Sigmoid colon (tissue), 4 donors: ENCODE results near the gene GLI3.

ENCODE experiments used
- CTCF ChIP-seq, 4 experiments: fragments of 450-650 bp in 3 of 4; fragments of 200-600 bp in 1 of 4; IDR thresholded peaks; one replicate each; pipeline ENCODE4 v1.5.1; 2016 to 2019; ENCODE audit warnings: antibody characterized with exemption in 4 of 4, mild to moderate bottlenecking in 3 of 4, moderate library complexity in 2 of 4
- EP300 ChIP-seq, 4 donors: sonication (generic); formaldehyde crosslinking; IDR thresholded peaks; one replicate each; pipeline ENCODE4 v1.6.1; 2017; ENCODE audit warnings: antibody characterized with exemption in 4 of 4
- POLR2A ChIP-seq, 2 donors: fragments of 450-650 bp; IDR thresholded peaks; one replicate each; pipeline ENCODE4 v1.6.1; 2016; ENCODE audit warnings: antibody characterized with exemption in 2 of 2, mild to moderate bottlenecking in 2 of 2, moderate library complexity in 2 of 2
- POLR2AphosphoS5 ChIP-seq, 4 donors: sonication (generic); formaldehyde crosslinking; IDR thresholded peaks; one replicate each; pipeline ENCODE4 v1.6.1; 2017; ENCODE audit warnings: antibody characterized with exemption in 4 of 4

- TF ChIP-seq EP300 (IDR thresholded peaks at IDR 0.05) (no peak), POLR2AphosphoS5 (IDR thresholded peaks at IDR 0.05) (no peak), CTCF (IDR thresholded peaks at IDR 0.05) (peak in 1 of 4 experiments; percentile 40), POLR2A (IDR thresholded peaks at IDR 0.05) (no peak)
Observed at GRCh38 chr7:42247301-42247700, 10.3 kb upstream of the GLI3 start.
